Measurements from ENCODE around the gene NLRP1. TPM values are rescaled to one million over a fixed set of nuclear protein-coding genes. Genes with fewer than 3 reads are reported as not detected.

The NLRP1 gene
- total RNA-seq, 1 experiment from 2014 or later: 2.5 TPM

DNA sequence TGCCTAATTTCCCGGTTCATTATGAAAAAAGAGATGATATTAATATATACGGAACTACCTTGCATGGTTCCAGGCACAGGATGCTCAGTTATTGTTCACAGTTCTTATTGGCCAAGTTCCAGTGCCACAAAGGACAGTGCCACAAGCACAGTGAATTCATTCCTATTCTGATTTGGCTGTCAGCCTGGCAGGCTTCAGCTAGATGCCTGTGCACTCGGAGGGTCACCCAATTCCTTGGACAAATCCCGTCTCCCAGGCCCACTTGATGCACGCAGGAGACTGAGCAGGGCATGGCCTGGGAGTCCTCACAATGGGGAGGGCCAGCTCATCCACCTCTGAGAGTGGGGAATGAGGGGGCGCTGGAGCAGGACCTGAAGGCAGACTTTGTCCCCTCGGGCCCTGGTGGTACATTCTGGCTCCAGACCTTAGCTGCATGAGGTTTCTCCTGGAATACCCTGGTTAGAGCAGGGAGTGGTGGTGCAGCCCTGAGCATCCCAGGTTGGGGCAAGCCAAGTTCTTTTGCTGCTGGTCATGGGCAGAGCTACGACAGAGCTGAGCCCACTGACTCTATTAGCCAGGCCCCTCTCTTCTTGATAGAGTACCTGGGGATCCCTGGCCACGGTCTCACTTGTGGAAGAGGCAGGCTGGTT, 56.6 kb downstream of the NLRP1 start:
- Histone ChIP-seq H3K4me3 (ENCODE audit: insufficient read depth, low read depth, low read length) (no peak overlapping the region), H3K36me3 (replicated peaks; ENCODE audit: control insufficient read depth, insufficient read depth, low read length) (no peaks in the 10 kb centered on the region), H3K27me3 (ENCODE audit: control insufficient read depth, insufficient read depth, low read length) (no peaks in the 10 kb centered on the region)
- no peak for DNase-seq

DNA sequence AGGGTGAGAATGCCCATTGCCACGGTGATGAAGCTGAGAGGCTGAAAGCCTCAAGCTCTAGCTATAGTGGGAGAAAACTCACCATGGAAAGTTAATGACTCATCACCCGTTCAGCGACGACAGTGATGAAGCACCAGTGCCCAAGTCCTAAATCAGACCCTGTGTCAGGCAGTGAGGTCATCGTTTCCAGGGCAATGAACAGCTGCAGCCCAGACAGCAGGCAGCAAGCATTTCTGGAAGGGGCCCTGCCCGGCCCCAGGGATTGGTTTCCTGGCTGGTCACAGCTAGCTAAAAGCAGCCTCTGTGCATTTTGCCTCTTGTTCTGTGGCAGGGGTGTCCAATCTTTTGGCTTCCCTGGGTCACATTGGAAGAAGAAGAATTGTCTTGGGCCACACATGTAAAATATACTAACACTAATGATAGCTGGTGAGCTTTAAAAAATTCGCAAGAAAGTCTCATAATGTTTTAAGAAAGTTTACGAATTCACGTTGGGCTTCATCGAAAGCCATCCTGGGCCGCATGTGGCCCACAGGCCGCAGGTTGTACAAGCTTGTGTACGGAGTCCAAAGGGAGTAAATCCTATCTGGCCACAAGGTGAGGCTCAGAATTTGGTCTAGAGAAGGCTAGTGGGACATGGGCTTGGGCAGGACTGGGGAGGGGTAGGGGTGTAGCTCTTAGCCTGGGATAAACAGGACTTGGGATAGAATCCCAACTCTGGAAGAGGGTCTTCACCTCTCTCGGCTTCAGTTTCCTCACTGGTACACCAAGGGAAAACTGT, 57.3 kb downstream of the NLRP1 start:
- Histone ChIP-seq H3K4me3 (ENCODE audit: insufficient read depth, low read depth, low read length) (no peak overlapping the region), H3K36me3 (replicated peaks; ENCODE audit: control insufficient read depth, insufficient read depth, low read length) (no peaks in the 10 kb centered on the region), H3K27me3 (ENCODE audit: control insufficient read depth, insufficient read depth, low read length) (no peaks in the 10 kb centered on the region)
- DNase-seq: no peak

DNA sequence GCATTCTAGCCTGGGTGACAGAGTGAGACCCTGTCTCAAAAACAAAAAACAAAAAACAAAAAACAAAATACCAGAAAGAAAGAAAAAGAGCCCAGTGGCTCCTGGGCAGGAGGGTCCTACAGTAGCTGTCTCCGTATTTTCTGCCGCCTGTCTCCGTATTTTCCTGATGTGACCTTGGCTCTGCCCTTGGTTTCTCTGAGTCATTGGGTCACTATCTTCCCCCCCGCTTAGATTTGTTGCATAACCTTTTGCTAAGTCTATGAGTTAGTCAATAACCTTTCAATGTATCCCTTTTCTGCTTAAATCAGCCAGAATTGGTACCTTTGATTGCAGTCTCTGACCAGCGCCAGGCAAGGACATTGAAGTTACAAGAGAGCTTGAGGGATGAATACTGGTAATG, 61.1 kb downstream of the NLRP1 start:
- Histone ChIP-seq H3K4me3 (ENCODE audit: insufficient read depth, low read depth, low read length) (no peak overlapping the region), H3K36me3 (replicated peaks; ENCODE audit: control insufficient read depth, insufficient read depth, low read length) (no peaks in the 10 kb centered on the region), H3K27me3 (ENCODE audit: control insufficient read depth, insufficient read depth, low read length) (no peaks in the 10 kb centered on the region)
- no peak for DNase-seq

DNA sequence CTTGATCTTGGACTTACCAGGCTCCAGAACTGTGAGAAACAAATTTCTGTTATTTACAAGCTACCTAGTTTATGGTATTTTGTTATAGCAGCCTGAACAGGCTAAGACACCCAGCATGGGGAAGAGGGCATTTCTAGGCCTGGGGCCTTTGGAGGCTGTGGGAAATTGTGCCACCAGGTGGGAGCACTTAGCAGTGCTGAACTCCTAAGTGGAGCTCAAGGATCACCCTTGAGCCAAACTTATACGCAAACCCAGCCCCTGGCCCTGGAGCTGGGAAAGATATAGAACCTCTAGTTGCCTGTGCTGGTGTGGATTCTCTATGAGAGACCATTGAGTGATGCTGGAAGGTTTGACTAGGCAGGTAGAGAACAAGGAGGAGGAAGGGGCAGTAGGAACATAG, 61.8 kb downstream of the NLRP1 start:
- H3K4me3 ChIP-seq (ENCODE audit: insufficient read depth, low read depth, low read length): no peak overlapping the region
- no peaks in the 10 kb centered on the region for H3K27me3 ChIP-seq (ENCODE audit: control insufficient read depth, insufficient read depth, low read length)
- H3K36me3 ChIP-seq (replicated peaks; ENCODE audit: control insufficient read depth, insufficient read depth, low read length): no peaks in the 10 kb centered on the region
- DNase-seq: no peak

DNA sequence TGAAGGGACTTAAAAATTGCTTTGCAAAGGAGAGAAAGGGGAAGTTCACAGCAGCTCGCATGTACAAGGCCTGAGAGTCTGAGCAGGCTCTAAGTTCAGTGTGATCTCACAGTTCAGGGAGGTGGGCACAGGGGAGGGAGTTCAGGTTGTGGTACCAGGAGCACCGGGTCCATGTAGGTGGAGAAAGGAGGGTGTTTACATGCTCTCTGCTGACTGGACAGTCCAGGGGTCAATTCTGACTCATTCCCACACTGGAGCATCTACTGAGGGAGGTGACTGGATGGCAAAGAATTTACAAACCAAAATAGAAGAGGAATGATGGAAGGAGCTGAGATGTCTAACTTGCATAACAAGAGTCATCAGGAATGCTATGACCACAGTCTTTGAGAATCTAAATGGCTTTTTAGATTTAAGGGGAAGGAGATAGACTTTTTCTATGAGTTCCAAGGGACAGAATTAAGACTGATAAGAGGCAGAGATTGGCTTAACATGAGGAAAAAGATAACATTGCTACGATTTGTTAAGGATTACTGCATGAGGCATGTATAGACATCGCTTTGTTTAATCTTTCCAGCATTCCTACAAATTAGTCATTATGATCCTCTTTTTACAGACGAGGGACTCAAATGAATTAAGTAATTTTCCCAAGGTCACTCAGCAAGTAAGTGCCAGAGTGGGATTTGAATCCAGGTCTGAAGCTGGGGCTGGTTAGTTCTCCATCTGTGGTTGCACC, 68.1 kb downstream of the NLRP1 start:
- no peaks in the 10 kb centered on the region for H3K27me3 ChIP-seq (ENCODE audit: control insufficient read depth, insufficient read depth, low read length)
- H3K36me3 ChIP-seq (replicated peaks; ENCODE audit: control insufficient read depth, insufficient read depth, low read length): no peaks in the 10 kb centered on the region
- DNase-seq: no peak
- no peak overlapping the region for H3K4me3 ChIP-seq (ENCODE audit: insufficient read depth, low read depth, low read length)

DNA sequence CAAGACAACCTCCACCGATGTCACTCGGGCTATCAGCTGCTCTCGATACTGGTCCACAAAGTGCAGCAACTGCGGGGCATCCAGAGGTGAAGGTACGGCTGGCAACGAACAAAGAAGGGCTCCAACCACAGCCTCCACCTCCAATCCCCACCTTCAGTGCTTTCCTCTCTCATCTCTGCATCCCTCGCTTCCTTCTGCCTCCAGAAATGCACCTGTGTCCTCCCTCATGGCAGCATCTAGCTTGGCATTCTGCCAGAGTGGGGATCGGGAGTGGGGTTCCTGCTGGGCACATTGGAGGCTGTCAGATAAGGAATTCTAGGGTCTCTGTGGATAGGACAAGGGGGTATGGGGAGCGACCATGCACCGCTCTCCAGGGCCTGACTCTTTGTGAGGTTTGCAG, 69.3 kb downstream of the NLRP1 start:
- no peak for DNase-seq
- Histone ChIP-seq H3K36me3 (replicated peaks; ENCODE audit: control insufficient read depth, insufficient read depth, low read length) (no peaks in the 10 kb centered on the region), H3K4me3 (ENCODE audit: insufficient read depth, low read depth, low read length) (no peak overlapping the region), H3K27me3 (ENCODE audit: control insufficient read depth, insufficient read depth, low read length) (no peaks in the 10 kb centered on the region)

DNA sequence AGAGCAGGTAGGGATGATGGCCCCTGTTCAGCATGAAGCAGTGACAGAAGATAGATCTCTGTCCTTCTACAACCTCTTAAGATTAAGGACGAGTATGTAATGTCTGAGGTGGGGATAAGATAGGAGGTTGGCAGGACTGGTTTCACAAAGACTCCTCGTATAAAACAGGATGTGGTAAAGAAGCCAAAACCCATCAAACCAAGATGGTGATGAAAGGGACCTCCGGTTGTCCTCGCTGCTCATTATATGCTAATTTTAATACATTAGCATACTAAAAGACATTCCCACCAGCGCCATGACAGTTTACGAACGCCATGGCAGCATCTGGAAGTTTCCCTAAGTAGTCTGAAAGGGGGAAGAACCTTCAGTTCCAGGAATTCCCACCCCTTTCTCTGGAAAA, 70.7 kb downstream of the NLRP1 start:
- Histone ChIP-seq H3K27me3 (ENCODE audit: control insufficient read depth, insufficient read depth, low read length) (no peaks in the 10 kb centered on the region), H3K4me3 (ENCODE audit: insufficient read depth, low read depth, low read length) (no peak overlapping the region), H3K36me3 (replicated peaks; ENCODE audit: control insufficient read depth, insufficient read depth, low read length) (no peaks in the 10 kb centered on the region)
- DNase-seq: no peak

DNA sequence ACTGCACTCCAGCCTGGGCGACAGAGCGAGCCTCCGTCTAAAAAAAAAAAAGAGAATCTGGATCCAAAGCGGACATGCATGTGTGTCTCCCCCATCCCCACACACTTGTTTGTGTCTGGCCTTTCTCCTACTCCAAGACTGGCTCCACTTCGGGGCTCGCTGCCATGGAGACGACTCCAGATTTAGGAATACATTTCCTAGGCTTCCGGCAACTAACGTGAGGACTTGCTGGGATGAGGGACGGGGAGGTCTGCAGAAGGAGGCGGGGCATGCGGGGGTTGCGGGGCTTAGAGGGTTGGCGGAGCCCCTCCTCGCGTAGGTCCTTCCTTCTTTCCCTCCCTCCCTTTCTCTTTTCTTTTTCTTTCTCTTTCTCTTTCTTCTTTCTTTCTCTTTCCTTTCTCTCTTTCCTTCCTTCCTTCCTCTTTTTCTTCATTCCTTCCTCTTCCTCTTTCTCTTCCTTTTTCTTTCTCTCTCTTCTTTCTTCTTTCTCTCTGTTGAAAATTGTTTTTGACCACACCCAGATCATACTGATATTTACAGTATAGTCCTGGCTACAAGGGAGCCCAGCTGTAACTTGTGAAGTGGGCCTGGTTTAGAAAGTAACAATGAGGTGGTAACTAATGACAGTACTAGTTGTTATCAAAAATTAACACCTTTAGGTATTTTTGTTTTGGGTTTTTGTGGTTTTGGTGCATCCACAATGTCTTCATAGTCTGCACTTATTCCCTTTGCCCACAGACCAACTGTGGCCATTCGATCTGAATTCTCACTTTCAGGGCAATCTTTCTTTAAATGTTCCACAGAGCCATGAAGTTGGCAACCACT, 72.7 kb downstream of the NLRP1 start:
- Histone ChIP-seq H3K36me3 (replicated peaks; ENCODE audit: control insufficient read depth, insufficient read depth, low read length) (no peaks in the 10 kb centered on the region), H3K27me3 (ENCODE audit: control insufficient read depth, insufficient read depth, low read length) (no peaks in the 10 kb centered on the region), H3K4me3 (ENCODE audit: insufficient read depth, low read depth, low read length) (no peak overlapping the region)
- DNase-seq: peak; percentile 65

DNA sequence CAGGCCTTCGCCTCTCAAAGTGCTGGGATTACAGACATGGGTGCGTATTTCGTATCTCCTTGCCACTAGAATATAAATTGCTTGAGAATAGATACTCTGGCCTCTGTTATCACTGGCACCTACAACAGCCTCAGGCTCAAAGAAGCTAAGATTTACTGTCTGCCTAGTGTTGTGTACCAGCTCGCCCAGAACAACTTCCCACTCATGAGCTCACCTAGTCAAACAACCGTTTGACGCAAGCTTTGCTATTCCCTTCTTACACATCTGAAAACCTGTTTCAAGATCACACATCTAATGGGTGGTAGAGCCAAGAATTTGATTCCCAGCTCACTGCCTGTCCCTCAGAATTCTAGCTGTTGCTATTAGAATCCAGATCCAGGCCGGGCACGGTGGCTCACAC, 73.5 kb downstream of the NLRP1 start:
- no peak overlapping the region for H3K4me3 ChIP-seq (ENCODE audit: insufficient read depth, low read depth, low read length)
- H3K27me3 ChIP-seq (ENCODE audit: control insufficient read depth, insufficient read depth, low read length): no peaks in the 10 kb centered on the region
- no peak for DNase-seq
- no peaks in the 10 kb centered on the region for H3K36me3 ChIP-seq (replicated peaks; ENCODE audit: control insufficient read depth, insufficient read depth, low read length)

DNA sequence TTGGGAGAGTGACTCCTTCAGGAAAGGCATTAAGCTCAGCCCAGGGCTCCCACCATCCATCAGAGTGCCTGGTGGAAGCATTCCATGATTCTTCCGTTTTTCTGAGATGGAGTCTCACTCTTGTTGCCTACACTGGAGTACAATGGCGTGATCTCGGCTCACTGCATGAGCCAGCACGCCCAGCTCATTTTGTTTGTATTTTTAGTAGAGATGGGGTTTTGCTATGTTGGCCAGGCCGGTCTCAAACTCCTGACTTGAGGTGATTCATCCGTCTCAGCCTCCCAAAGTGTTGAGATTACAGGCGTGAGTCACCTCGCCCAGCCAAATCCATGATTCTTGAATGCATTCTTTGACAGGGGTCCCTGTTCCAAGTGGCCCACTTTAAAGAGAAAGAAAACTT, 74.8 kb downstream of the NLRP1 start:
- Histone ChIP-seq H3K36me3 (replicated peaks; ENCODE audit: control insufficient read depth, insufficient read depth, low read length) (no peaks in the 10 kb centered on the region), H3K27me3 (ENCODE audit: control insufficient read depth, insufficient read depth, low read length) (no peaks in the 10 kb centered on the region), H3K4me3 (ENCODE audit: insufficient read depth, low read depth, low read length) (no peak overlapping the region)
- DNase-seq: no peak

DNA sequence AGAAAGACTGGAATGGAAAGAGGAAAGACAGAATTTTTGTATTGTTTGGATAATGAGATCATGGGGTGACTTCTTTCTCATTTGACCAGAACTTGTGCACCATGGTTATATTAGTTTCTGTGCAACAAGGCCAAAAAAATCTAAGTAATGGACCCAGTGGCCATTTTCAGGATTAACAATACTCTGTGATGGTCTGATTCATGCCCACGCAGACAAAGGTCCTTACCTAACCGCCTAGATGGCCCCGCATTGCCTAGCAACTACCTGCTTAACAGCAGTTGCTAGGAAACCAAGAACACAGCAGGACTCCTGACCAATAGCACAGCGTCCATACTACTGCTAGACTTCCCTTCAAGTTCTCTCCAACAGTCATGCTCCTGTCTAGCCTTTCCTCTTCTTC, 75.5 kb downstream of the NLRP1 start:
- H3K36me3 ChIP-seq (replicated peaks; ENCODE audit: control insufficient read depth, insufficient read depth, low read length): no peaks in the 10 kb centered on the region
- DNase-seq: peak; percentile 58
- H3K27me3 ChIP-seq (ENCODE audit: control insufficient read depth, insufficient read depth, low read length): no peaks in the 10 kb centered on the region
- no peak overlapping the region for H3K4me3 ChIP-seq (ENCODE audit: insufficient read depth, low read depth, low read length)

DNA sequence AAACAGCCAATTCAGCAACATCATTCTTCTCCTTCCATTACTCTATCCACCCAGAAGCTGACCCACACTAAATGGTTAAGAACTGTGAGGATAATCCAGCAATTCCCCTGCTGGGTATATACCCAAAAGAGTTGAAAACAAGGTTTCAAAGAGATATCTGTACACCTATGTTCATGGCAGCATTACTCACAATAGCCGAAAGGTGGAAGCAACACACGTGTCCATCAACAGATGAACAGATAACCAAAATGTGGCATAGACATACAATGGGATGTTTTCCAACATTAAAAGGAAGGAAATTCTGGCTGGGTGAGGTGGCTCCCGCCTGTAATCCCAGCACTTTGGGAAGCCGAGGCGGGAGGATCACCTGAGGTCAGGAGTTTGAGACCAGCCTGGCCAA, 78.0 kb downstream of the NLRP1 start:
- no peak overlapping the region for H3K4me3 ChIP-seq (ENCODE audit: insufficient read depth, low read depth, low read length)
- peaks cover 7% of the 10 kb centered on the region for H3K27me3 ChIP-seq (ENCODE audit: control insufficient read depth, insufficient read depth, low read length)
- no peak for DNase-seq
- no peaks in the 10 kb centered on the region for H3K36me3 ChIP-seq (replicated peaks; ENCODE audit: control insufficient read depth, insufficient read depth, low read length)

DNA sequence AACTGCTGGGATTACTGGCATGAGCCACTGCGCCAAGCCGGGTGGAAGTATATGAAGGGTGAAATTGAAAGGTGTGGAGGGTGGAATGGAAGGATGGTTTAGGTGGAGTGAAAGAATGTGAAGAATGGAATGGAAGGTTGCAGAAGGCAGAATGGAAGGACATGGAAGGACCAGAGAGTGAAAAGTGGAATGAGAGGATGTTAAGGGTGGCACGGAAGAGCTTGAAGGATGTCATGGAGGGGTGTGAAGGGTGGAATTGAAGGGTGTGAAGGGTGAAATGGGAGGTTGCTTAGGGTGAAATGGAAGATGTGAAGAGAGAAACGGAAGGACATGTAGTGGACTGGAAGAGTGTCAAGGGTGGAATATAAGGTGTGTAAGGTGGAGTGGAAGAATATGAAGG, 81.8 kb downstream of the NLRP1 start:
- Histone ChIP-seq H3K36me3 (replicated peaks; ENCODE audit: control insufficient read depth, insufficient read depth, low read length) (no peaks in the 10 kb centered on the region), H3K4me3 (ENCODE audit: insufficient read depth, low read depth, low read length) (no peak overlapping the region), H3K27me3 (ENCODE audit: control insufficient read depth, insufficient read depth, low read length) (peaks cover 28% of the 10 kb centered on the region)
- no peak for DNase-seq

DNA sequence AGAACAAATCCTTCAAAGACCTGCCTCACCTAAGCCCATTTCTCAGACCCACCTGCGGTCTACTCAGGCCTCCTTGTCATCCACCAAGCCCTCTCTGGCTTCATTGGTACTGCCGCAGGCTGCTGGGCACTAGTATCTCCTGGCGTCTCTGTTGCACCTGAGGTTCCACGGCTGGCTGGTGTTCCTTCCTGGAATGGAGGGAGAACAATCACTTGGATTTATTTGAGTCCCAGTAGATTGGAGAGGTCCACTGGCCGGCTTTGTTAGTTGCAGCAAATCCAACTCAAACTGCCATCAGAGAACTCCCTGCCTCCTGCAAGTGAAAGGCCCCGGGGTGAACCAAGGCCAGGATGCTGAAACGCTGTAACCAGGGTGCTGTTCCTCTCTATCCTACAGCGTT, 82.6 kb downstream of the NLRP1 start:
- Histone ChIP-seq H3K4me3 (ENCODE audit: insufficient read depth, low read depth, low read length) (no peak overlapping the region), H3K27me3 (ENCODE audit: control insufficient read depth, insufficient read depth, low read length) (peaks cover 28% of the 10 kb centered on the region), H3K36me3 (replicated peaks; ENCODE audit: control insufficient read depth, insufficient read depth, low read length) (no peaks in the 10 kb centered on the region)
- no peak for DNase-seq

Data from H7 (cell line).